ENCODE results near the gene PLB1. TPM values are rescaled to one million over a fixed set of nuclear protein-coding genes. Genes with fewer than 3 reads are reported as not detected.

Gene PLB1
- polyA plus RNA-seq, 2 of the 4 experiments (the other 2 are of a cell fraction), result 0.26 to 1.4 TPM

- no peak for DNase-seq (ENCODE audit: low read depth in 1 of 2, low spot score in 1 of 2)
- no peaks in the 10 kb centered on the region for H3K4me1 ChIP-seq
- WGBS (ENCODE audit: missing lambda C conversion rate), result 60% methylated on average over 4 of the region's 4 CpGs
- H3K4me3 ChIP-seq, result no peak overlapping the region
- no peak overlapping the region for H3K4me2 ChIP-seq
- ChIA-PET CTCF (no interaction called here), POLR2A (no interaction called here)
- no peak for ATAC-seq
- TF ChIP-seq, protein P1, sequence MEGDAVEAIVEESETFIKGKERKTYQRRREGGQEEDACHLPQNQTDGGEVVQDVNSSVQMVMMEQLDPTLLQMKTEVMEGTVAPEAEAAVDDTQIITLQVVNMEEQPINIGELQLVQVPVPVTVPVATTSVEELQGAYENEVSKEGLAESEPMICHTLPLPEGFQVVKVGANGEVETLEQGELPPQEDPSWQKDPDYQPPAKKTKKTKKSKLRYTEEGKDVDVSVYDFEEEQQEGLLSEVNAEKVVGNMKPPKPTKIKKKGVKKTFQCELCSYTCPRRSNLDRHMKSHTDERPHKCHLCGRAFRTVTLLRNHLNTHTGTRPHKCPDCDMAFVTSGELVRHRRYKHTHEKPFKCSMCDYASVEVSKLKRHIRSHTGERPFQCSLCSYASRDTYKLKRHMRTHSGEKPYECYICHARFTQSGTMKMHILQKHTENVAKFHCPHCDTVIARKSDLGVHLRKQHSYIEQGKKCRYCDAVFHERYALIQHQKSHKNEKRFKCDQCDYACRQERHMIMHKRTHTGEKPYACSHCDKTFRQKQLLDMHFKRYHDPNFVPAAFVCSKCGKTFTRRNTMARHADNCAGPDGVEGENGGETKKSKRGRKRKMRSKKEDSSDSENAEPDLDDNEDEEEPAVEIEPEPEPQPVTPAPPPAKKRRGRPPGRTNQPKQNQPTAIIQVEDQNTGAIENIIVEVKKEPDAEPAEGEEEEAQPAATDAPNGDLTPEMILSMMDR (IDR thresholded peaks at IDR 0.05), result no peak
- TF ChIP-seq MAFK (IDR thresholded peaks at IDR 0.05; ENCODE audit: partially characterized antibody), result no peak
- TF ChIP-seq FOSB (CRISPR knock-in tag; IDR thresholded peaks at IDR 0.05), result no peak
- no peak for TF ChIP-seq PHF8 (IDR thresholded peaks at IDR 0.05; ENCODE audit: borderline replicate concordance, low read depth)
- no peak for TF ChIP-seq HDAC2 (IDR thresholded peaks at IDR 0.05)
- no peak for TF ChIP-seq NFE2L2 (conservative IDR thresholded peaks at IDR 0.05; ENCODE audit: low read length)
- no peak for TF ChIP-seq ZC3H11A (IDR thresholded peaks at IDR 0.05)
- no peak for TF ChIP-seq TP53 (CRISPR knock-in tag; IDR thresholded peaks at IDR 0.05)
- no peak for TF ChIP-seq ATOH8 (CRISPR knock-in tag; IDR thresholded peaks at IDR 0.05; ENCODE audit: low read depth)
- TF ChIP-seq JUN (IDR thresholded peaks at IDR 0.05), result no peak
- TF ChIP-seq SMC3 (IDR thresholded peaks at IDR 0.05), result no peak
- TF ChIP-seq EHMT2 (IDR thresholded peaks at IDR 0.05; ENCODE audit: low read depth), result no peak
- no peak for TF ChIP-seq MYC (IDR thresholded peaks at IDR 0.05; ENCODE audit: borderline replicate concordance, low read length)
- TF ChIP-seq MAX (IDR thresholded peaks at IDR 0.05), result no peak
- no peak for TF ChIP-seq EP300 (IDR thresholded peaks at IDR 0.05)
- TF ChIP-seq CBX8 (IDR thresholded peaks at IDR 0.05), result no peak
- TF ChIP-seq HOXA7 (CRISPR knock-in tag; IDR thresholded peaks at IDR 0.05), result no peak
- TF ChIP-seq, protein P2, sequence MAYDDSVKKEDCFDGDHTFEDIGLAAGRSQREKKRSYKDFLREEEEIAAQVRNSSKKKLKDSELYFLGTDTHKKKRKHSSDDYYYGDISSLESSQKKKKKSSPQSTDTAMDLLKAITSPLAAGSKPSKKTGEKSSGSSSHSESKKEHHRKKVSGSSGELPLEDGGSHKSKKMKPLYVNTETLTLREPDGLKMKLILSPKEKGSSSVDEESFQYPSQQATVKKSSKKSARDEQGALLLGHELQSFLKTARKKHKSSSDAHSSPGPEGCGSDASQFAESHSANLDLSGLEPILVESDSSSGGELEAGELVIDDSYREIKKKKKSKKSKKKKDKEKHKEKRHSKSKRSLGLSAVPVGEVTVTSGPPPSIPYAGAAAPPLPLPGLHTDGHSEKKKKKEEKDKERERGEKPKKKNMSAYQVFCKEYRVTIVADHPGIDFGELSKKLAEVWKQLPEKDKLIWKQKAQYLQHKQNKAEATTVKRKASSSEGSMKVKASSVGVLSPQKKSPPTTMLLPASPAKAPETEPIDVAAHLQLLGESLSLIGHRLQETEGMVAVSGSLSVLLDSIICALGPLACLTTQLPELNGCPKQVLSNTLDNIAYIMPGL (CRISPR knock-in tag; IDR thresholded peaks at IDR 0.05; ENCODE audit: borderline replicate concordance), result no peak
- no peak for TF ChIP-seq RFX5 (IDR thresholded peaks at IDR 0.05)
- peaks cover 5% of the 10 kb centered on the region; the same call in 2 of the 3 replicates for H3K9me3 ChIP-seq
- FAIRE-seq, result no peak
- H3K27ac ChIP-seq, result no peak overlapping the region
Measured at GRCh38 chr2:28481905-28482304, 14.0 kb upstream of the PLB1 start.

- DNase-seq (ENCODE audit: low read depth in 1 of 2, low spot score in 1 of 2) (no peak), ATAC-seq (no peak), FAIRE-seq (no peak)
- 70% methylated on average over 3 of the region's 3 CpGs for WGBS (ENCODE audit: missing lambda C conversion rate)
- TF ChIP-seq ATOH8 (CRISPR knock-in tag; IDR thresholded peaks at IDR 0.05; ENCODE audit: low read depth) (no peak), POLR2AphosphoS2 (conservative IDR thresholded peaks at IDR 0.05; ENCODE audit: low read length) (no peak), E2F6 (IDR thresholded peaks at IDR 0.05; ENCODE audit: borderline replicate concordance, low read depth) (no peak), RARB (CRISPR knock-in tag; IDR thresholded peaks at IDR 0.05) (no peak), MAZ (IDR thresholded peaks at IDR 0.05; ENCODE audit: borderline replicate concordance, low read depth, low read length) (no peak), HOXB13 (CRISPR knock-in tag; IDR thresholded peaks at IDR 0.05; ENCODE audit: low read depth) (no peak), JUN (IDR thresholded peaks at IDR 0.05) (no peak), HOXA7 (CRISPR knock-in tag; IDR thresholded peaks at IDR 0.05) (no peak), EHMT2 (IDR thresholded peaks at IDR 0.05; ENCODE audit: low read depth) (no peak), RFX5 (IDR thresholded peaks at IDR 0.05) (no peak), GATA3 (IDR thresholded peaks at IDR 0.05; ENCODE audit: borderline replicate concordance) (no peak), TFCP2L1 (CRISPR knock-in tag; IDR thresholded peaks at IDR 0.05) (no peak), ZFP36 (IDR thresholded peaks at IDR 0.05; ENCODE audit: borderline replicate concordance, partially characterized antibody) (no peak)
- POLR2A ChIA-PET, result no interaction called here
- Histone ChIP-seq H3K27ac (no peak overlapping the region), H3K9me3 (peaks cover 5% of the 10 kb centered on the region; the same call in 2 of the 3 replicates), H3K4me2 (no peak overlapping the region), H3K4me3 (no peak overlapping the region), H3K4me1 (no peaks in the 10 kb centered on the region)
- CTCF ChIA-PET, result no interaction called here
Measured at GRCh38 chr2:28484835-28485234, 11.0 kb upstream of the PLB1 start.

Data from A549 (cell line).